ENCODE results near the gene SNRNP27.
"Not testable (repeated sequence)": the region's sequence is repeated elsewhere in the genome, so short reads cannot be mapped to it uniquely, and the experiment has no call there.

Gene SNRNP27

DNA sequence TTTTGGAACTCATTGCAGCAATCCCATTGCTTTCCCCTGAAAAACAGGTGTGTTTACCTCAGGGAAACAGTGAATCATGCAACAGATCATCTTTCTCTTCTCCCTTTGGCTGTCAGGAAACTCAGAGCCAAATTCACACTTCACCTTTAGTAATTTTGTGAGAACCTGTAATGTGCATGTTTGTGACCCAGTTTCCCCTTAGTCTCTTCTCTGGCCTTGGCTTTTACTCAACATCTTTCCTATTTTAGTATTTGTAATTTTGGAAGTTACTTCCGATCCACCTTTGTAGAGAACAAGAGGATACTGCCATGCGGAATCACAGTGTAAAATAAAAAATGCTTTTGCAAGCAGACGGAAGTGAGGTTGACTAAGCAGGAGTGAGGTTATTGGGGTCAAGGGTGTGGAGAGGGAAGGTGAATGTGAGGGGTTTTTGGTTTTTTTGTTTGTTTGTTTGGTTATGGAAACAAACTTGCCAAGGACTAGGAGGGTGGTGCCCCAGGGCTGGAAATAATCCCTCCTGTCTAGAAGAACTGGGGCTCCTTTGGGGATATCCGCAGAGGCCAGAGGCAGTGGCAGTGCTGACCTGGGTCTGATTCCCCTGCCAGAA lies 53.7 kb downstream of the SNRNP27 start:
- DNase-seq: no peak

DNA sequence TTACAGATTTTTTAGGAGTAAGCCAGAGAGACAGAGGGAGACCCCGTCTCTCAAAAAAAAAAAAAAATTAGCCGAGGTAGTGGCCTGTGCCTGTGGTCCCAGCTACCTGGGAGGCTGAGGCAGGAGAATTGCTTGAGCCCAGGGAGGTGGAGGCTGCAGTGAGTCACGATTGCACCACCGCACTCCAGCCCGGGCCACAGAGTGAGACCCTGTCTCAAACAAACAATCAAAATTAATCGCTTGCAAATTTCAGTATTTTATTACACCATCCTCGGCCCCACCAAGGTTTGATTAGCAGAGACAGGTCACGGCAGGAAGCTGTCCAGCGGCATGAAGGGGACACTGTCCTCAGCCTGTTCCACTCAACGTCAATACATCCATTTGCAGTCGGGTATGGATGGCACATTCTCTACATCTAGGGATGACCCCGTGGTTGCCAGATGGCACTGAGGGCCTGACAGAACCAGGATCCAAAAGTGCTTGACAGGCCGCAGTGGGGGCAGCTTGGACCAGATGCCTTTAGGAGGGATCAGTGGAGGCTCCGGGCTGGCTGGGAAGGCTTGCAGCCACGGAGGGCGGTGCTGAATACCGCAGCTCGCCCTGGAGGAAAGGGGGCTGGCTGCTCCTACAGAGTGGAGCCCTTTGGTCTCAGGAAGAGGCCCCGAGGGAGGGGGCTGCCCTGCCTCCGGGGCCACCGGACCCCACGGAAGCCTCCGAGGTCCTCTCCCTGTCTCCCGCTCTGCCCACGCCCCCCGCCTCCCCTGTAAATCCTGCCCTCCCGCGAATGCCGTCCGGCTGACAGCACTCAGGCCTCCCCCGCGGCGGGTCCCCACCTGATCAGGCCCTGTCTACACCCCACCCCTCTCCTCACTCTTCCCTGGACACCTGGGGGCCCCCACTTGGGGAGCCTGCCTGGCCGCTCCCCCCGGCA lies 54.5 kb downstream of the SNRNP27 start:
- DNase-seq: no peak

DNA sequence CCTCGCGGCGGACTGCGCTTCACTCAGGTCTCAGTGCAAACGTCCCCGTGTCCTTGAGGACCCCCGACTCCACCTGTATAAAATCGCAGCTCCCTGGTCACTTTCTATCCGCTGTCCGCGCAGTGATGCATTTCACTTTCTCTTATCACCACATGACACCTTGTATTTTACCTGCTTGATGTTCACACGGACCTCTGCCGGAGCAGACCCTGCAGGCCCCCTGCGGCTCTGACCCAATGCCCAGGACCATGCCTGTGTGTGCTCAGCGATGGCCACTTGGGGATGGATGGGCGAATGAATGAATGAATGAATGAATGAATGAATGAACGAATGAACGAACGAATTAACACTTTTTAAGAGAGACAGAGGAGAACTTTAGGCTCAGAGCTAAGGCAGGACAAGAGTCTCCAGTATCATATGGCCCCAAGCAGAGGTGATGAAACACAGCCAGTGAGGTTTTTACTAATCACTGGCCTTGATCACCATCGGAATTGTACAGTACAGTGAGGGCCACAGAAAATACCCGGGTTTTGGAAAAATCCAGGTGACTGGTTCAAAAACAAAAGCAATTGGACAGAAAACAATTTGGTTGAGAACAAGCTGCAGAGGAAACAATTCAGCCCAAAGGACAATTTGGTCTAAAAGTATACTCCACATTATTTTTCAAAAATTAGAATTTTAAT lies 55.3 kb downstream of the SNRNP27 start:
- DNase-seq: no peak

DNA sequence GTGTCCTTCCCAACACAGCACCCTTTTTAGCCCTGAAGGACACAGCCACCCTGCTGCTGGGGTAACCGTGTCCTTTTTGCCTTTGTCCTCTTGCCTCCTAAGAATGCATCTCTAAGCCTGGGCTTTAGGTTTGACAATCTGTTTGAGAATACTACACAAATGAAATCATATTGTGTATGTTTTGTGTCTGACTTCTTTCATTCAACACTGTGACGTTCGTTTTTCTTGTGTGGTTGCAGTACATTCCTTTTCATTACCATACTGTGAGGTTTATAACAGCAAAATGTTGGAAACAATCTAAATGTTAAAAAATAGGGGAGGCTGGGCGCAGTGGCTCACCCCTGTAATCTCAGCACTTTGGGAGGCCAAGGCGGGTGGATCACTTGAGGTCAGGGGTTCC lies 56.5 kb downstream of the SNRNP27 start:
- DNase-seq: no peak

DNA sequence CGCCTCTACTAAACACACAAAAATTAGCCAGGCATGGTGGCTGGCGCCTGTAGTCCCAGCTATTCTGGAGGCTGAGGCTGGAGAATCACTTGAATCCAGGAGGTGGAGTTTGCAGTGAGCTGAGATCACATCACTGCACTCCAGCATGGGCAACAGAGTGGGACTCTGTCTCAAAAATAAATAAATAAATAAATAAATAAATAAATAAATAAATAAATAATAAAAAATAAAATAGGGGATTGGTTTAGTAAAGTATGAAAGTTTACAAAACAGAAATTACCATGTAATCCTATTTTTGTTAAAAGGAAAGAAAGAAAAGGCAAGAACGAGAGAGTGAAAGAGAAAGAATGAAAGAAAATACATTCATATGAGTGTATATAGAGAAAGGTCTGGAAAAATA lies 56.9 kb downstream of the SNRNP27 start:
- DNase-seq: not testable (repeated sequence)

DNA sequence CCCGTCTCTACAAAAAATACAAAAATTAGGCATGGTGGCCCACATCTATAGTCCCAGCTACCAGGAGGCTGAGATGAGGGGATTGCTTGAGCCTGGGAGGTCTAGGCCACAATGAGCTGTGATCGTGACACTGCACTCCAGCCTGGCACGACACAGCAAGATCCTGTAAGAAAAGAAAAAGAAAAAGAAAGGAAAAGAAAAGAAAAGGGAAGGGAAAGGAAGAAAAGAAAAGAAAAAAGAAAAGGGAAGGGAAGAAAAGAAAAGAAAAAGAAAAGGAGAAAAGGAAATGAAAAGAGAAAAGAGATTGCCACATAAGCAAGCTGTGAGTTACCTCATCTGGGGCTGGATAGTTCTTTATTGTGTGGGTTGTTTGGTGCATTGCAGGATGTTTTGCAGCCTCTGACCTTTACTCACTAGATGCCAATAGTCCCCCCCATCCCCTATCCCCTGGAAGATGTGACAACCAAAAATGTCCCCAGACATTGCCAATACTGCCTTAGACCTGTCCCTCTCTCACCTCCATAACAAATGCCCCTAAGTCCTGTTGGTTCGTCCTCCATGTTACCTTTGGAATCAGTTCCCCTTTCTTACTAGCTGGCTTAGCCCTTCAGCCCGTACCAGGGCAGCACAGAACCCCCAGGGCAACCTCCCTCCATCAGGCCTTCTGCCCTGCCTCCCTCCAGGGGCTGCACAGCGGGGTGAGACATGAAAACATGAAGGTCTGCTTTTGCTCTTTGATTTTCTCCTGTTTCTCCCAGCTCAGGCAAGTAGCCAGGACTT lies 58.8 kb downstream of the SNRNP27 start:
- no peak for DNase-seq

DNA sequence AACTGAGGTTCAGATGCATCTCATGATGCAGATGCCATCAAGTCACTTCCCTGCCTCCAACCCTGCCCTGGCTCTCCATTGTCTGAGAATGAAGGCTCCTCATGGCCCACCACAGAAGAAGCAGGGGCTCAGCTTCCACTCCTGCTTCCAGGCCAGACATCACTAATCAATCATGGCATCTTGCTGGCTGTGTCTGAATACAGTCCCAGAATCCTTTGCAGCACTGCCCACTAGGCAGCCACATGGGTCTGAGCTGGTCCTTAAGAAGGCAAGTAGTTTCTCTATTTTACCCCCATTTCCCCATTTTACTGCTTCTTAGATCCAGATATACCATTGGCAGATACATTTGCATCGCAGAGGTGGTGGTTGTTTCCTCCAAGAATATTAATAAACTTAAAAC lies 60.3 kb downstream of the SNRNP27 start:
- no peak for DNase-seq
